DND-41 (cell line): ENCODE measurements around the gene PSKH1.
A peak's percentile ranks its signal among the peaks of the same experiment; 100 is the strongest.

Source experiments
- EZH2 ChIP-seq: IDR thresholded peaks from 3 replicates; pipeline ENCODE4 v1.6.1; 2012; ENCODE audit warnings: borderline replicate concordance, low read depth, mild to moderate bottlenecking, moderate library complexity, low read length, inconsistent platforms; ENCODE audit not compliant: severe bottlenecking
- TF ChIP-seq, protein P1 (sequence below): IDR thresholded peaks from 2 replicates; pipeline ENCODE4 v1.5.1; 2012; ENCODE audit warnings: borderline replicate concordance, low read length, moderate library complexity, mild to moderate bottlenecking; ENCODE audit not compliant: poor library complexity, severe bottlenecking; ENCODE audit errors: extremely low read depth

DNA sequence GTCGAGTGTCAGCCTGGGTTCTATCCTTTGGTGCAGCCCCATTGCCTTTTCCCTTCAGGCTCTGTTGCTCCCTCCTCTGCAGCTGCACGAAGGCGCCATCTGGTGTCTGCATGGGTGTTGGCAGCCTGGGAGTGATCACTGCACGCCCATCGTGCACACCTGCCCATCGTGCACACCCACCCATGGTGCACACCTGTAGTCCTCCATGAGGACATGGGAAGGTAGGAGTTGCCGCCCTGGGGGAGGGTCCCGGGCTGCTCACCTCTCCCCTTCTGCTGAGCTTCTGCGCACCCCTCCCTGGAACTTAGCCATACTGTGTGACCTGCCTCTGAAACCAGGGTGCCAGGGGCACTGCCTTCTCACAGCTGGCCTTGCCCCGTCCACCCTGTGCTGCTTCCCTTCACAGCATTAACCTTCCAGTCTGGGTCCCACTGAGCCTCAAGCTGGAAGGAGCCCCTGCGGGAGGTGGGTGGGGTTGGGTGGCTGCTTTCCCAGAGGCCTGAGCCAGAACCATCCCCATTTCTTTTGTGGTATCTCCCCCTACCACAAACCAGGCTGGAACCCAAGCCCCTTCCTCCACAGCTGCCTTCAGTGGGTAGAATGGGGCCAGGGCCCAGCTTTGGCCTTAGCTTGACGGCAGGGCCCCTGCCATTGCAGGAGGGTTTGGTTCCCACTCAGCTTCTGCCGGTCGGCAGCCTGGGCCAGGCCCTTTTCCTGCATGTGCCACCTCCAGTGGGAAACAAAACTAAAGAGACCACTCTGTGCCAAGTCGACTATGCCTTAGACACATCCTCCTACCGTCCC lies 35.7 kb downstream of the PSKH1 start:
- TF ChIP-seq, protein P1, sequence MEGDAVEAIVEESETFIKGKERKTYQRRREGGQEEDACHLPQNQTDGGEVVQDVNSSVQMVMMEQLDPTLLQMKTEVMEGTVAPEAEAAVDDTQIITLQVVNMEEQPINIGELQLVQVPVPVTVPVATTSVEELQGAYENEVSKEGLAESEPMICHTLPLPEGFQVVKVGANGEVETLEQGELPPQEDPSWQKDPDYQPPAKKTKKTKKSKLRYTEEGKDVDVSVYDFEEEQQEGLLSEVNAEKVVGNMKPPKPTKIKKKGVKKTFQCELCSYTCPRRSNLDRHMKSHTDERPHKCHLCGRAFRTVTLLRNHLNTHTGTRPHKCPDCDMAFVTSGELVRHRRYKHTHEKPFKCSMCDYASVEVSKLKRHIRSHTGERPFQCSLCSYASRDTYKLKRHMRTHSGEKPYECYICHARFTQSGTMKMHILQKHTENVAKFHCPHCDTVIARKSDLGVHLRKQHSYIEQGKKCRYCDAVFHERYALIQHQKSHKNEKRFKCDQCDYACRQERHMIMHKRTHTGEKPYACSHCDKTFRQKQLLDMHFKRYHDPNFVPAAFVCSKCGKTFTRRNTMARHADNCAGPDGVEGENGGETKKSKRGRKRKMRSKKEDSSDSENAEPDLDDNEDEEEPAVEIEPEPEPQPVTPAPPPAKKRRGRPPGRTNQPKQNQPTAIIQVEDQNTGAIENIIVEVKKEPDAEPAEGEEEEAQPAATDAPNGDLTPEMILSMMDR: peak; percentile 98
- TF ChIP-seq EZH2: no peak
